Forelimb muscle (tissue), 1 donor: ENCODE results near the gene SH3GL1. TPM values are rescaled to one million over a fixed set of nuclear protein-coding genes. Genes with fewer than 3 reads are reported as not detected.
"Not testable (repeated sequence)": the region's sequence is repeated elsewhere in the genome, so short reads cannot be mapped to it uniquely, and the experiment has no call there.

Source experiments
- DNase-seq: peaks from one replicate; pipeline ENCODE4 v3.0.0-alpha.2; 2013; ENCODE audit warnings: low read depth
- polyA plus RNA-seq: library from polyadenylated mRNA; unstranded; fragments of 120-200 nt; gene quantifications from one replicate; pipeline ENCODE4 v1.2.1, GENCODE V29; 2013; ENCODE audit not compliant: insufficient read length

SH3GL1 gene
- polyA plus RNA-seq, 1 donor: 57.7 TPM

DNA sequence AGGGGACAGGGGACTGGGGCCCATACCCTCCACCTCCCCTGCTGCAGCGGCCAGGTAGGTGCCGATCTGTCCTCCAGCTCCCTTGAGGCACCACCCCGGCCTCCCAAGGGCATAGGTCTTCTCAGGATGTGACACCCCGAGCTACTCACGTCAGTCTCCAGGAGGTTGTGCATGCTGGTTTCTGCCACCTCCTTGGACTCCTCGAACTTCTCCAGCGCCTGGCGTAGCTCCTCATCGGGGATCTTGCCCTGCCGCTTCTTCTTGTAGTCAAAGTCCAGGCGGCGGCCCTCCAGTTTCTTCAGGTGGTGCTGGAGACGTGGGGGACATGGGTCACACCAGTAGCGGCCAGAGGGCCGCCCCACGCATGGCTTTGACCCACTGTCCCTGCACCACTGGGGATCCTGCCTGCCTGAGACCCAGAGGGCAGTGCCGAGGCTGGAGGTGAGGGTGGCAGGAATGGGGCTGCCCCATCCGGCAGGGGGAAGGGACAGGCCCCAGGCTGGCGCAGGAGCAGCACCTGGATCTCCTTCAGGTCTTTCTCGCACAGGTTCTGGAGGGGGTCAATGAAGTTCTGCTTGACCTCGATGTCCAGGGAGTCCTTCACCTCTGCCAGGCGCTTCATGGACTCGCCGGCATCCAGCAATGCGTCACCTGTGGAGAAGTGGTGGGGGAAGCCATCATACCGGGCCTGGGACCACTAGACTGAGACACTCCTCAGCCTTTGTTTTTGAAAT is 36.6 kb downstream of the SH3GL1 start:
- no peak for DNase-seq

DNA sequence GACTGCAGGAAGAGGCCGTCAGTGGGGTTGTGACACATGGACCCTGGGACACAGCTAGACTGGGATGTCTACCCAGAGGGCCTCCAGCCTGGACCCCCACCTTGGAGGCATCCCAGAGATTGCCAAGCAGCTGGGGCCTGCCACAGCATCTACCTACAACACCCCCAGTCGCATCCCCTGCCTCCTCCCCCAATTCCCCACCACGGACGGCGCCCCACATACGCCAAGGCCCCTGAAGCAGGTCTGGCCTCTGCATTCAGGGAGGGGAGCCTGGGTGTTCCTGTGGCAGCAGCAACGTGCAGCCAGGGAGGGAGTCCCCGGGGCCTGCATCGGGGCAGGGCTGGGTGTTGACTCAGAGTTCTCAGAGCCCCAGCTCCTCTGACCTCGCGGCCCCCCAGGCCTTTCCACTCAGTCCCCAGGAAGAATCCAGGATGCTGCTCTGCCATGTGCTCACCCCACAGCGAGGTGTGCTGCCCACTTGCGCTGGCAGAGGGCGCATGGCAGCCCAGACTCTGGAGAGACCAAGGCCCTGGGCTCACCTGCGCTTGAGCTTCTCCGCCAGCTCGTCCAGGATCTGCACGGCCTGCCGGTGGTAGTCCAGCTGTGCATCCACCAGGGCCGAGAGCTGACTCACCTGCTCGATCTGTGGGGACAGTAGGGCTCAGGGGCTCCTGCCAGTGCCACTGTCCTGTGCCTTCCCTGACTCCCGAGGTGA is 37.4 kb downstream of the SH3GL1 start:
- no peak for DNase-seq

GRCh38 chr19:4362101-4362828 is 38.1 kb downstream of the SH3GL1 start:
- no peak for DNase-seq

- no peak for DNase-seq
Observed at GRCh38 chr19:4361152-4362046, 38.9 kb downstream of the SH3GL1 start.

GRCh38 chr19:4360641-4361151 is 39.7 kb downstream of the SH3GL1 start:
- no peak for DNase-seq

- DNase-seq: no peak
Observed at GRCh38 chr19:4360081-4360569, 40.2 kb downstream of the SH3GL1 start.

- no peak for DNase-seq
Observed at GRCh38 chr19:4359627-4360000, 40.7 kb downstream of the SH3GL1 start.

- no peak for DNase-seq
Observed at GRCh38 chr19:4358709-4359626, 41.4 kb downstream of the SH3GL1 start.

GRCh38 chr19:4357921-4358326 is 42.4 kb downstream of the SH3GL1 start:
- DNase-seq: no peak

DNA sequence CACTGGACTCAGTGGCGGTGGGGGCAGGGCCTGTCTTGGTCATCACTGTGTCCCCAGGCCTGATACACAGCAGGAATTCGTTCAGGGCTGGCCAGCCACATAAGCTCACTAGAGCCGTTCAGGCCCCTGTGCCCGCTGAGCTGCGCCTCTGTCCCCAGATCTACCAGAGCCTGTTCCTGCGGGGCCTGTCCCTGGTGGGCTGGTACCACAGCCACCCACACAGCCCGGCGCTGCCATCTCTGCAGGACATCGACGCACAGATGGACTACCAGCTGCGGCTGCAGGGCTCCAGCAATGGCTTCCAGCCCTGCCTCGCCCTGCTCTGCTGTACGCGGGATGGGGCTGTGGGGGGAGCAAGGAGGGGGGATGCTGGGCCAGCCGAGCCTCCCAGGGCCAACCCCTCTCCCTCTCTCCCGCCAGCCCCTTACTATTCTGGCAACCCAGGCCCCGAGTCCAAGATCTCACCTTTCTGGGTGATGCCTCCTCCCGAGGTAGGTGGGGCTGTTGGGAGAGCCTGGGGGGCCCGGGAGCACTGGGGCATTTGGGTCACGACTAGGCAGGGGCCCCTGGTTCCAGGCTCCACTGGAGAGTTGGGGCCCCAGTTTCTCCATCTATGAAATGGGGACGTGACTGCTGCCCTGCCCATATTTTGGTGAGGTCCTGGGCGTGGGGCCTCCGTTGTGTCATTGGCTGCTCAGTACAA is 43.1 kb downstream of the SH3GL1 start:
- no peak for DNase-seq

- no peak for DNase-seq
Observed at GRCh38 chr19:4354897-4355296, 45.5 kb downstream of the SH3GL1 start.

- no peak for DNase-seq
Observed at GRCh38 chr19:4354282-4354681, 46.1 kb downstream of the SH3GL1 start.

DNA sequence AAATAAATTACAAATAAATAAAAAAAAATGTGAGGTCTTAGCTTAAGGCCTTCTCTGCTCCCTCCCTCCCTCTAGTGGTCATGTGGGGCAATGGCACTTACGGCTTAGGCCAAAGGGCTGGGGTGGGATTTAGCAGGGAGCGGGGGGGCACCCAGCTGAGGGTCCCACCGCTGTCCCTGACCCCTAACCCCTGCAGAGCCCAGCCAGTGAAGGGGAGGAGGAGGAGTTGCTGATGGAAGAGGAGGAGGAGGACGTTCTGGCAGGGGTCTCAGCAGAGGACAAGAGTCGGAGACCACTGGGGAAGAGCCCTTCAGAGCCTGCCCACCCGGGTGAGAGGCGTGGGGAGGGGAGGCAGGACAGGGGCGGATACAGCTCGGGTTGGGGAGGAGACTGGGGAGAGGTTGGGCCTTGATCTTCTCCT is 47.6 kb downstream of the SH3GL1 start:
- no peak for DNase-seq

DNA sequence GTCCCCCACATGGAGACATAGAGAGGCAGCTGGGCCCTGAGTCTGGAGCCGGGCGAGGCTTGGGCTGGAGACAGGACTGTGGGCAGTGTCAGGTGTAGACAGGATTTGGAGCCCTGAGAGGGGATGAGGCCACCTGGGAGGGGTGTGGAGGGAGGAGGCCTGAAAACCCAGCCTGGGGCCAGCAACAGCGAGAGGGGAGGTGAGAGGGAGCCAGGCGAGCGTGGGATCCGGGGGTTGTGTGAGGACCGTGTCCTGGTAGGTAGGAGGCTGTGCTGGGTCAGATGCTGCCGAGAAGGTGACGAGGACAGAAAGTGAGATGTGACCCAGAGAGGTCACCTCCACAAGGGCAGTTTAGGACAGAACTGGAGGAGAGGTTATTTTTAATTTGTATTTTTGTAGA is 49.6 kb downstream of the SH3GL1 start:
- no peak for DNase-seq

DNA sequence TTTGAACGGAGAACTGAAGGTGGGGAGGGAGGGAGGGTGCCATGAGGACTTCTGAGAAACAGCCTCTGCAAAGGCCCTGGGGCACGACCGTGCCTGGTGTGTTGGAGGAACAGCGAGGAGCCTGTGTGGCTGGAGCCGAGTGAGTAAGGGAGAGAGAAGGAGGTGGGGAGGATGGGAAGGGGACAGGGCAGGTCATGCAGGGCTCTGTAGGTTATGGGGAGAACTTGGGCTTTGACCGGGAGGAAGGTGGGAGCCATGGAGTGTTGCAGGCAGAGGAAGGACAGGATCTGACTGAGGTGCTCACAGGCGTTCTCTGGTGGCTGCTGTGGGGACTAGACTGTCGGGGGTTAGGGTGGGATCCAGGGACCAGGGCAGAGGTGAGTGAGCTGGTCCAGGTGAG is 50.2 kb downstream of the SH3GL1 start:
- no peak for DNase-seq

DNA sequence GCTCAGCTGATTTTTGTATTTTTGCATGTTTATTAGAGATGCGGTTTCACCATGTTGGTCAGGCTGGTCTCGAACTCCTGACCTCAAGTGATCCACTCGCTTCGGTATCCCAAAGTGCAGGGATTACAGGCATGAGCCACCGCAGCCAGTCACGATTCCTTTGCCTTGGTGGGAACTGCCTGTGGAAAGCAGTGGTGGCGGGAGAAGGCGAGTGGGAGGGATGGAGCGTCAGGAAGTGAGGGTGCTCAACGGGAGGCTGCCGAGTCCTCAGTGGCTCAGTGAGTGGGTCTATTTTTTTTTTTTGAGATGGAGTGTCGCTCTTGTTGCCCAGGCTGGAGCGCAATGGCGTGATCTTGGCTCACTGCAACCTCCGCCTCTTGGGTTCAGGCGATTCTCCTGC is 51.1 kb downstream of the SH3GL1 start:
- not testable (repeated sequence) for DNase-seq

- DNase-seq: no peak
Observed at GRCh38 chr19:4347521-4347920, 52.8 kb downstream of the SH3GL1 start.

- DNase-seq: no peak
Observed at GRCh38 chr19:4346020-4346383, 54.3 kb downstream of the SH3GL1 start.

DNA sequence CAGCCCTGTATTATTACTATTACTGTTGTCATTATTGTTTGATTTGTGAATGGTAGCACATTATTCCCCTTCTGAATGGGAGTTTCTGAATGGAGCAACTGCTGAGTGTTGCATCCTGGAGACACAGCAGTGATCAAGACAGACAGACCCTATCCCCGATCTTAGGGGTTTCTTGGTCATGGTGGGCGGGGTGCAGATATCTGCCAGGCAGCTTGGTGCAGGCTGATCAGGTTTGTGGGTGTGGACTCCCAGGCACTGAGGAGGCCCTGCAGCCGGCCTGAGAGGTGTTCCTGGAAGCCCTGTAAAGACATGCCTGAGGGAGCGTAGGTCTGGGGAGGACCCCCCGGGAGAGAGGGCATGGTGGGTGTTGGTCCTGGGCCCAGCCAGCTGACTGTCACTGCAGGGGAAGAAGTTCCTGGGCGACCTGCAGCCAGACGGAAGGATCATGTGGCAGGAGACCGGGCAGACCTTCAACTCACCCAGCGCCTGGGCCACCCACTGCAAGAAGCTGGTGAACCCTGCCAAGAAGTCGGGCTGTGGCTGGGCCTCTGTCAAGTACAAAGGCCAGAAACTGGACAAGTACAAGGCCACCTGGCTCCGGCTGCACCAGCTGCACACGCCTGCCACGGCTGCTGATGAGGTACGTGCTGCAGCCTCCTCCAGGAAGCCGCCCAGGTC is 54.9 kb downstream of the SH3GL1 start:
- DNase-seq: no peak
